ENCODE results near the gene RGS8.

RGS8 gene

DNA sequence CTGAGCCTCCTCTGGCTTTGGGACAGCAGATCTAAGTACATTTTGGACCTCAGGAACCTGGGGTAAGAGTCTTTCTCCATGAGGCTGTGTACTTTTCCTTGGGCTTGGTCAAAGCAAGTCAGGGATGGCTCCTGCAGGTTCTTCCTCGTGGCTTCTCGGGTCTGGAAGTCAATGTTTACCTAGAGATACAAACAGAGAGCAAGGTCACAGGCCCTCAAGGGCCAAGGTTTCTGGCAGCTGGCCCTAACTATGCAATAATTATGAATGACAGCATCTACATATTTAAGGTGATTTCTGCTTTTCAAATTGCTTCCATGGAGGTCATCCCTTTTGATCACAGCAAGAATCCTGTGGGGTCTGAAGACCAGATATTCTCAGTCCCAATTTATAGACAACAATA lies 37.6 kb downstream of the RGS8 start:
- DNase-seq (ENCODE audit: low read depth), result no peak
- TF ChIP-seq, protein P1, sequence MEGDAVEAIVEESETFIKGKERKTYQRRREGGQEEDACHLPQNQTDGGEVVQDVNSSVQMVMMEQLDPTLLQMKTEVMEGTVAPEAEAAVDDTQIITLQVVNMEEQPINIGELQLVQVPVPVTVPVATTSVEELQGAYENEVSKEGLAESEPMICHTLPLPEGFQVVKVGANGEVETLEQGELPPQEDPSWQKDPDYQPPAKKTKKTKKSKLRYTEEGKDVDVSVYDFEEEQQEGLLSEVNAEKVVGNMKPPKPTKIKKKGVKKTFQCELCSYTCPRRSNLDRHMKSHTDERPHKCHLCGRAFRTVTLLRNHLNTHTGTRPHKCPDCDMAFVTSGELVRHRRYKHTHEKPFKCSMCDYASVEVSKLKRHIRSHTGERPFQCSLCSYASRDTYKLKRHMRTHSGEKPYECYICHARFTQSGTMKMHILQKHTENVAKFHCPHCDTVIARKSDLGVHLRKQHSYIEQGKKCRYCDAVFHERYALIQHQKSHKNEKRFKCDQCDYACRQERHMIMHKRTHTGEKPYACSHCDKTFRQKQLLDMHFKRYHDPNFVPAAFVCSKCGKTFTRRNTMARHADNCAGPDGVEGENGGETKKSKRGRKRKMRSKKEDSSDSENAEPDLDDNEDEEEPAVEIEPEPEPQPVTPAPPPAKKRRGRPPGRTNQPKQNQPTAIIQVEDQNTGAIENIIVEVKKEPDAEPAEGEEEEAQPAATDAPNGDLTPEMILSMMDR (IDR thresholded peaks at IDR 0.05; ENCODE audit: control insufficient read depth, insufficient read depth, low read depth, low read length, missing control alignments), result no peak
- no peak overlapping the region for H3K4me3 ChIP-seq (ENCODE audit: control insufficient read depth, low read depth, low read length)

DNA sequence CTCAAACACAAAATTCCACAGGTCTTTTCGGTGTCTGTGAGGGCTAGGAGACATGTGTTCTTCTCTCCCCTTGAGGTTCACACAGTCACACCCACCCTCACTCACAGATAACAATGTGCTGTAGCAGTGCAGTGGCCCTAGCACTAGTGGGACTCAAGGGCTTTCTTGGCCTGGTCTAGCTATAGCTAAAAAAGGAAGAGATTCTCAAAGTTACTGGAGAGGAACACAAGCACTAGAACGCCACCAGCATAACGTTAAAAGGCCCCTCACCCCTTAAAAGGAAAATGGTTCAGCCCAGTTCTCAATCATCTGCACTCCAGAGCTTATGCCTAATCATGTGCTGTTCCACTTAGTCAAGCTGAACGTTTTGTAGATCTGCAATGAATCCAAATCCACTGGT lies 39.5 kb downstream of the RGS8 start:
- no peak overlapping the region for H3K4me3 ChIP-seq (ENCODE audit: control insufficient read depth, low read depth, low read length)
- no peak for DNase-seq (ENCODE audit: low read depth)
- TF ChIP-seq, protein P1 (IDR thresholded peaks at IDR 0.05; ENCODE audit: control insufficient read depth, insufficient read depth, low read depth, low read length, missing control alignments), result no peak

GRCh38 chr1:182643699-182644098 lies 40.7 kb downstream of the RGS8 start:
- no peak overlapping the region for H3K4me3 ChIP-seq (ENCODE audit: control insufficient read depth, low read depth, low read length)
- DNase-seq (ENCODE audit: low read depth), result no peak
- TF ChIP-seq, protein P1 (IDR thresholded peaks at IDR 0.05; ENCODE audit: control insufficient read depth, insufficient read depth, low read depth, low read length, missing control alignments), result no peak

- no peak for DNase-seq (ENCODE audit: low read depth)
- TF ChIP-seq, protein P1 (IDR thresholded peaks at IDR 0.05; ENCODE audit: control insufficient read depth, insufficient read depth, low read depth, low read length, missing control alignments), result no peak
- H3K4me3 ChIP-seq (ENCODE audit: control insufficient read depth, low read depth, low read length), result no peak overlapping the region
These were observed 41.9 kb downstream of the RGS8 start for GRCh38 chr1:182642461-182642860.

GRCh38 chr1:182641561-182641960 lies 42.8 kb downstream of the RGS8 start:
- no peak for DNase-seq (ENCODE audit: low read depth)
- no peak overlapping the region for H3K4me3 ChIP-seq (ENCODE audit: control insufficient read depth, low read depth, low read length)
- TF ChIP-seq, protein P1 (IDR thresholded peaks at IDR 0.05; ENCODE audit: control insufficient read depth, insufficient read depth, low read depth, low read length, missing control alignments), result no peak

GRCh38 chr1:182639330-182639729 lies 45.1 kb downstream of the RGS8 start:
- DNase-seq (ENCODE audit: low read depth), result no peak
- TF ChIP-seq, protein P1 (IDR thresholded peaks at IDR 0.05; ENCODE audit: control insufficient read depth, insufficient read depth, low read depth, low read length, missing control alignments), result no peak
- H3K4me3 ChIP-seq (ENCODE audit: control insufficient read depth, low read depth, low read length), result no peak overlapping the region

GRCh38 chr1:182637769-182638168 lies 46.6 kb downstream of the RGS8 start:
- TF ChIP-seq, protein P1 (IDR thresholded peaks at IDR 0.05; ENCODE audit: control insufficient read depth, insufficient read depth, low read depth, low read length, missing control alignments), result no peak
- H3K4me3 ChIP-seq (ENCODE audit: control insufficient read depth, low read depth, low read length), result no peak overlapping the region
- DNase-seq (ENCODE audit: low read depth), result no peak

All from AG09309 (cell line).